ENCODE data around the gene RHOBTB1.
A peak's percentile ranks its signal among the peaks of the same experiment; 100 is the strongest.

The RHOBTB1 gene

GRCh38 chr10:60986791-60987190 lies 42.8 kb upstream of the RHOBTB1 start:
- Histone ChIP-seq H3K4ac (ENCODE audit: low read depth, low read length) (no peak overlapping the region), H4K91ac (ENCODE audit: low read depth, low read length) (no peak overlapping the region), H3K79me1 (ENCODE audit: low read length) (no peaks in the 10 kb centered on the region), H2BK120ac (ENCODE audit: insufficient read depth, low read length, poor library complexity) (no peak overlapping the region), H3K9ac (ENCODE audit: low read length) (no peak overlapping the region), H3K27ac (ENCODE audit: low read depth, low read length) (no peak overlapping the region), H3K4me2 (ENCODE audit: low read length) (no peak overlapping the region), H3K14ac (ENCODE audit: low read length) (no peak overlapping the region), H3K4me3 (ENCODE audit: low read depth, low read length) (no peak overlapping the region), H3K79me2 (ENCODE audit: control insufficient read depth, insufficient read depth, low read length, poor library complexity) (no peaks in the 10 kb centered on the region), H3K4me1 (ENCODE audit: control insufficient read depth in 1 of 2, insufficient read depth in 2 of 2, low read length in 2 of 2) (no peaks in the 10 kb centered on the region), H3K27me3 (ENCODE audit: insufficient read depth, low read length) (no peaks in the 10 kb centered on the region), H3K18ac (ENCODE audit: low read length) (no peak overlapping the region), H3K9me3 (ENCODE audit: insufficient read depth, low read depth, low read length) (peaks cover 3% of the 10 kb centered on the region), H2AFZ (ENCODE audit: insufficient read depth, low read length, poor library complexity) (no peak overlapping the region), H3K36me3 (ENCODE audit: control insufficient read depth in 1 of 2, insufficient read depth in 2 of 2, low read length in 2 of 2) (peaks cover 0 to 2% of the 10 kb centered on the region in 2 experiments), H2BK5ac (ENCODE audit: low read depth, low read length, poor library complexity) (no peak overlapping the region), H4K8ac (ENCODE audit: low read depth, low read length) (peak overlapping the region; percentile 28), H4K12ac (ENCODE audit: low read depth, low read length) (no peak overlapping the region), H2BK12ac (ENCODE audit: low read length) (no peak overlapping the region), H3K23ac (ENCODE audit: low read length) (no peak overlapping the region), H2AK5ac (ENCODE audit: low read length) (no peak overlapping the region)
- WGBS (ENCODE audit: extremely low coverage, insufficient coverage, insufficient read length), result no CpG with 5 or more reads among the region's 3 CpGs
- DNase-seq, result no peak

GRCh38 chr10:60985951-60986350 lies 42.0 kb upstream of the RHOBTB1 start:
- Histone ChIP-seq H3K36me3 (ENCODE audit: control insufficient read depth in 1 of 2, insufficient read depth in 2 of 2, low read length in 2 of 2) (peaks cover 0 to 2% of the 10 kb centered on the region in 2 experiments), H2BK12ac (ENCODE audit: low read length) (no peak overlapping the region), H4K12ac (ENCODE audit: low read depth, low read length) (no peak overlapping the region), H2AK5ac (ENCODE audit: low read length) (no peak overlapping the region), H3K18ac (ENCODE audit: low read length) (no peak overlapping the region), H3K4ac (ENCODE audit: low read depth, low read length) (no peak overlapping the region), H3K9me3 (ENCODE audit: insufficient read depth, low read depth, low read length) (peaks cover 3% of the 10 kb centered on the region), H3K4me3 (ENCODE audit: low read depth, low read length) (no peak overlapping the region), H2AFZ (ENCODE audit: insufficient read depth, low read length, poor library complexity) (no peak overlapping the region), H3K27me3 (ENCODE audit: insufficient read depth, low read length) (no peaks in the 10 kb centered on the region), H3K14ac (ENCODE audit: low read length) (no peak overlapping the region), H3K79me1 (ENCODE audit: low read length) (no peaks in the 10 kb centered on the region), H4K91ac (ENCODE audit: low read depth, low read length) (no peak overlapping the region), H3K4me1 (ENCODE audit: control insufficient read depth in 1 of 2, insufficient read depth in 2 of 2, low read length in 2 of 2) (no peaks in the 10 kb centered on the region), H2BK120ac (ENCODE audit: insufficient read depth, low read length, poor library complexity) (no peak overlapping the region), H3K23ac (ENCODE audit: low read length) (no peak overlapping the region), H3K4me2 (ENCODE audit: low read length) (no peak overlapping the region), H2BK5ac (ENCODE audit: low read depth, low read length, poor library complexity) (no peak overlapping the region), H3K79me2 (ENCODE audit: control insufficient read depth, insufficient read depth, low read length, poor library complexity) (no peaks in the 10 kb centered on the region), H3K9ac (ENCODE audit: low read length) (no peak overlapping the region), H4K8ac (ENCODE audit: low read depth, low read length) (no peak overlapping the region), H3K27ac (ENCODE audit: low read depth, low read length) (no peak overlapping the region)
- peak; percentile 63 to 87 for DNase-seq
- WGBS (ENCODE audit: extremely low coverage, insufficient coverage, insufficient read length), result no CpG with 5 or more reads among the region's 1 CpG

- Histone ChIP-seq H4K8ac (ENCODE audit: low read depth, low read length) (no peak overlapping the region), H2BK120ac (ENCODE audit: insufficient read depth, low read length, poor library complexity) (no peak overlapping the region), H3K14ac (ENCODE audit: low read length) (no peak overlapping the region), H3K79me2 (ENCODE audit: control insufficient read depth, insufficient read depth, low read length, poor library complexity) (no peaks in the 10 kb centered on the region), H2AK5ac (ENCODE audit: low read length) (no peak overlapping the region), H3K23ac (ENCODE audit: low read length) (no peak overlapping the region), H3K4me3 (ENCODE audit: low read depth, low read length) (no peak overlapping the region), H4K91ac (ENCODE audit: low read depth, low read length) (no peak overlapping the region), H3K27ac (ENCODE audit: low read depth, low read length) (no peak overlapping the region), H2BK12ac (ENCODE audit: low read length) (no peak overlapping the region), H3K18ac (ENCODE audit: low read length) (no peak overlapping the region), H3K4me2 (ENCODE audit: low read length) (no peak overlapping the region), H3K9me3 (ENCODE audit: insufficient read depth, low read depth, low read length) (no peaks in the 10 kb centered on the region), H2AFZ (ENCODE audit: insufficient read depth, low read length, poor library complexity) (no peak overlapping the region), H3K9ac (ENCODE audit: low read length) (no peak overlapping the region), H3K36me3 (ENCODE audit: control insufficient read depth in 1 of 2, insufficient read depth in 2 of 2, low read length in 2 of 2) (no peaks in the 10 kb centered on the region), H3K4ac (ENCODE audit: low read depth, low read length) (no peak overlapping the region), H2BK5ac (ENCODE audit: low read depth, low read length, poor library complexity) (no peak overlapping the region), H4K12ac (ENCODE audit: low read depth, low read length) (no peak overlapping the region), H3K79me1 (ENCODE audit: low read length) (no peaks in the 10 kb centered on the region), H3K27me3 (ENCODE audit: insufficient read depth, low read length) (no peaks in the 10 kb centered on the region), H3K4me1 (ENCODE audit: control insufficient read depth in 1 of 2, insufficient read depth in 2 of 2, low read length in 2 of 2) (peaks cover 0 to 2% of the 10 kb centered on the region in 2 experiments)
- WGBS (ENCODE audit: extremely low coverage, insufficient coverage, insufficient read length), result no CpG with 5 or more reads among the region's 1 CpG
- peak in 1 of 2 donors; percentile 39 for DNase-seq
These were observed 37.0 kb upstream of the RHOBTB1 start for GRCh38 chr10:60980997-60981396.

- Histone ChIP-seq H2BK12ac (ENCODE audit: low read length) (peak overlapping the region; percentile 17), H3K18ac (ENCODE audit: low read length) (no peak overlapping the region), H3K9me3 (ENCODE audit: insufficient read depth, low read depth, low read length) (no peaks in the 10 kb centered on the region), H2AK5ac (ENCODE audit: low read length) (no peak overlapping the region), H4K91ac (ENCODE audit: low read depth, low read length) (no peak overlapping the region), H4K8ac (ENCODE audit: low read depth, low read length) (no peak overlapping the region), H3K4me1 (ENCODE audit: control insufficient read depth in 1 of 2, insufficient read depth in 2 of 2, low read length in 2 of 2) (peaks cover 0 to 2% of the 10 kb centered on the region in 2 experiments), H3K4me2 (ENCODE audit: low read length) (no peak overlapping the region), H3K4ac (ENCODE audit: low read depth, low read length) (no peak overlapping the region), H3K79me1 (ENCODE audit: low read length) (no peaks in the 10 kb centered on the region), H2BK5ac (ENCODE audit: low read depth, low read length, poor library complexity) (no peak overlapping the region), H3K79me2 (ENCODE audit: control insufficient read depth, insufficient read depth, low read length, poor library complexity) (no peaks in the 10 kb centered on the region), H4K12ac (ENCODE audit: low read depth, low read length) (no peak overlapping the region), H2AFZ (ENCODE audit: insufficient read depth, low read length, poor library complexity) (no peak overlapping the region), H3K14ac (ENCODE audit: low read length) (no peak overlapping the region), H3K36me3 (ENCODE audit: control insufficient read depth in 1 of 2, insufficient read depth in 2 of 2, low read length in 2 of 2) (no peaks in the 10 kb centered on the region), H3K27me3 (ENCODE audit: insufficient read depth, low read length) (no peaks in the 10 kb centered on the region), H3K23ac (ENCODE audit: low read length) (no peak overlapping the region), H3K27ac (ENCODE audit: low read depth, low read length) (no peak overlapping the region), H3K4me3 (ENCODE audit: low read depth, low read length) (no peak overlapping the region), H3K9ac (ENCODE audit: low read length) (no peak overlapping the region), H2BK120ac (ENCODE audit: insufficient read depth, low read length, poor library complexity) (peak overlapping the region; percentile 11)
- no peak for DNase-seq
- WGBS (ENCODE audit: extremely low coverage, insufficient coverage, insufficient read length), result no CpG with 5 or more reads among the region's 3 CpGs
These were observed 35.7 kb upstream of the RHOBTB1 start for GRCh38 chr10:60979667-60980104.
